C4-2B (cell line): ENCODE measurements around the gene GBA2.

Experiments
- H3K27ac ChIP-seq: fragments of 450-650 bp; 2 replicates; pipeline ENCODE4 v1.5.1; 2017
- ZFX ChIP-seq: fragments of 450-650 bp; IDR thresholded peaks from 2 replicates; pipeline ENCODE4 v1.6.1; 2017
- TF ChIP-seq, protein P1 (sequence below): fragments of 450-650 bp; conservative IDR thresholded peaks from 2 replicates; pipeline ENCODE4 v1.5.1; 2017; ENCODE audit warnings: mild to moderate bottlenecking

Gene GBA2

GRCh38 chr9:35700942-35701341, 48.1 kb downstream of the GBA2 start:
- TF ChIP-seq, protein P1, sequence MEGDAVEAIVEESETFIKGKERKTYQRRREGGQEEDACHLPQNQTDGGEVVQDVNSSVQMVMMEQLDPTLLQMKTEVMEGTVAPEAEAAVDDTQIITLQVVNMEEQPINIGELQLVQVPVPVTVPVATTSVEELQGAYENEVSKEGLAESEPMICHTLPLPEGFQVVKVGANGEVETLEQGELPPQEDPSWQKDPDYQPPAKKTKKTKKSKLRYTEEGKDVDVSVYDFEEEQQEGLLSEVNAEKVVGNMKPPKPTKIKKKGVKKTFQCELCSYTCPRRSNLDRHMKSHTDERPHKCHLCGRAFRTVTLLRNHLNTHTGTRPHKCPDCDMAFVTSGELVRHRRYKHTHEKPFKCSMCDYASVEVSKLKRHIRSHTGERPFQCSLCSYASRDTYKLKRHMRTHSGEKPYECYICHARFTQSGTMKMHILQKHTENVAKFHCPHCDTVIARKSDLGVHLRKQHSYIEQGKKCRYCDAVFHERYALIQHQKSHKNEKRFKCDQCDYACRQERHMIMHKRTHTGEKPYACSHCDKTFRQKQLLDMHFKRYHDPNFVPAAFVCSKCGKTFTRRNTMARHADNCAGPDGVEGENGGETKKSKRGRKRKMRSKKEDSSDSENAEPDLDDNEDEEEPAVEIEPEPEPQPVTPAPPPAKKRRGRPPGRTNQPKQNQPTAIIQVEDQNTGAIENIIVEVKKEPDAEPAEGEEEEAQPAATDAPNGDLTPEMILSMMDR, result no peak
- no peak for TF ChIP-seq ZFX
- no peak overlapping the region for H3K27ac ChIP-seq

DNA sequence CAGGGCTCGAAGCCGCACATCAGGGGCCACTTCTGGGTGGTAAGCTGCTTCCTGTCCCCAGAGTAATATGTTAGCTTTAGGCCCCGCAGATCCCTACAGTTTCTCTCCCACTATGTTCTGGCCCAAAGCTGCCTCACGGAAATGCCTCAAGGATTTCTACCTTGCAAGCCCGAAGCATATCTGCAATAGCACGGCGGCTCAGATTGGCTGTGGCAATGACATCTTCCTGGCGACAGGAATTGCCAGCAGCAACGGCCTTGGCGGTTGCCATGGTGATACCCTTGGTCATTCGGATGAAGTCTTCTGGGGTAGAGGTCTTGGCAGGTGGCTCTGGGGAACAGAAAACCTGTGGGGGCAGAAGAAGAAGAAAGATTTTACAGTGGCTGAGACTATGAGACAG, 49.0 kb downstream of the GBA2 start:
- TF ChIP-seq, protein P1, result no peak
- no peak for TF ChIP-seq ZFX

GRCh38 chr9:35698231-35698630, 50.8 kb downstream of the GBA2 start:
- TF ChIP-seq ZFX, result no peak
- TF ChIP-seq, protein P1, result no peak
- no peak overlapping the region for H3K27ac ChIP-seq

More for the DNA sequence above, 49.0 kb downstream of the GBA2 start:
- H3K27ac ChIP-seq, result no peak overlapping the region

- TF ChIP-seq, protein P1, result no peak
- no peak for TF ChIP-seq ZFX
- H3K27ac ChIP-seq, result no peak overlapping the region
Measured at GRCh38 chr9:35697486-35697885, 51.5 kb downstream of the GBA2 start.

DNA sequence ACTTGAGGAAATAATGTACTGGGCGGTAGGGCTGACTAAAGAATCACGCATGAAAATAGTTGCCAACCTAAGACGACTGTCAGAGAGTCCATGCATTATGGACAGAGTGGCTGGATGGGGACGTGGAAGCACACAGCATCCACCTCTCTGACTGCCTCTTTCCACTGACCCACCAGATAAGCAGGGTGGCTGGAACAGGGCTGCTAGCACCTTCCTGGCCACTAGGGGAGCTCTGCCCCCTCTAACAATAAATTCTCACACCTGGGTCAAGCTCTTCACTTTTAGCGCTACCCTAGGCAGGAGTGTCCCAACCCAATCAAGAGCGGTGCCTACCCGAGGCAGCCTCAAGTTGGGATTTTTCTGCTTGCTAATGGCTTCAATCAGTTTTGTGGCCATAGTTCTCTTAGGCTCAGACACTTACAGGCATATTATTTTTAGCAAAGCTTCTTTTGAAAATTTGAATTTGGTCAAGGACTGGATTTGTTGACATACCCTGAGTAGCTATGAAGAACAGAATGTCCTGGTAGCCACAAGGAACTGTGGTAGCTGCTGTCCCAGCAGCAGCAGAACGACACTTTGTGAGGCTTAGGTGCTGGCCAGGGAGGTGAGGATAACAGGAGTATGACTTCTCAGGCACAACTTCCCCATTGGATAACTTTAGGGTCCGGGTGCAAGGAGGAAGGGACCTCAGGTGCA, 52.4 kb downstream of the GBA2 start:
- TF ChIP-seq, protein P1, result peak; percentile 98
- no peak for TF ChIP-seq ZFX
- no peak overlapping the region for H3K27ac ChIP-seq

GRCh38 chr9:35695943-35696401, 53.1 kb downstream of the GBA2 start:
- TF ChIP-seq, protein P1, result no peak
- TF ChIP-seq ZFX, result no peak
- no peak overlapping the region for H3K27ac ChIP-seq

DNA sequence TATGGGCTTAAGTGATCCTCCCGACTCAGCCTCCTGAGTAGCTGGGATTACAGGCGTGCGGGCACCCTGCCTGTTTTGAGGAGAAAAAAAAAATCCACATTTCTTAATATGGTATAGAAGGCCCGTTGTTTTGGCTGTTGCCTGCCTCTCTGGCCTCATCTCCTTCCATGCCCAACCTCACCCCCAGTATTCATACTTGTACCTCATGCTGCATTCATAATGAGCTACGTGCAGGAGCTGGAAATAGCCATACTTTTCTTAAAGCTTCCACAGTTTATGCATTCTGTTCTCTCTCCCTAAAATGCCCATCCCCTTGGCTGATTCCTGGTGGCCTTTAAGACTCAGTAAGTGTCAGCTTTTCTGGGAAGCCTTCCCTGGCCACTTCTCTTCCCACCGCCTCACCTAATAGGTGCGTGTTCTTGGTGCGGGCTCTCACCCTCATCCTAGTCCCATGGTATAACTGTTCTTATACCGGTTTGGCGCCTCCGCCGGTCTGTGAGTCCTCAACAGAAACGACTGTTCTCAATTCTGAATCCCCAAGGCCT, 57.2 kb downstream of the GBA2 start:
- no peak overlapping the region for H3K27ac ChIP-seq
- no peak for TF ChIP-seq ZFX
- TF ChIP-seq, protein P1, result no peak
